ENCODE data around the gene AKR1C1.
"Not testable (repeated sequence)": the region's sequence is repeated elsewhere in the genome, so short reads cannot be mapped to it uniquely, and the experiment has no call there.

The AKR1C1 gene

DNA sequence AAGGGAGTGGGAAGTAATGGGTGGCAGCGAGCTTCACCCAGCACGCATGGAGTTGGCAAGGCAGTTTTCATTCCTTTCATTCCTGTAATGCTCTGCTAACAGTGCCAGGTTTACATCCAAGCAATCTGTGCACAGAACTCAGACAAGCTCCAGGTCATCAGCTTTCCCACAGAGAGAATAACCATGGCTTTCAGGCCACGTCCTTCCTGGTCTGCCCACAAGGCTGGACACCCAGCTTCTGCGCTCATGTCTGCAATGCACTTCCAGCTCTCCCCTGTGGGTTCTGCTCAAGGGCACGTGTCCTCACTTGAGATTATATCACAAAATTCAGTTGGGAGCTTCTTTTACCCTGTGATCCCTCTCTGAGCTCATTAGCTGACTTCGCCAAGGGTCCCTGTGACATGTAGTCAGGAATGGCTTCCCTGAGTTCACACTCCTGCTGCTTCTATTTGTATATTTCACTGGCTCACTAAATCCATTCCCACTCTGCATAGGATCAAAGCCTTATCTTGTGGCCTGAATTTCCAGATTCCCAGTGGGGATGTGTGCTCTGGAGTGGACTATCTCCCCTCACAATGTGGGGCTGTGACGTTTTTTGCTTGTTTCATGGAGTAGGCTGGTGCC is 21.9 kb downstream of the AKR1C1 start:
- DNase-seq: no peak

DNA sequence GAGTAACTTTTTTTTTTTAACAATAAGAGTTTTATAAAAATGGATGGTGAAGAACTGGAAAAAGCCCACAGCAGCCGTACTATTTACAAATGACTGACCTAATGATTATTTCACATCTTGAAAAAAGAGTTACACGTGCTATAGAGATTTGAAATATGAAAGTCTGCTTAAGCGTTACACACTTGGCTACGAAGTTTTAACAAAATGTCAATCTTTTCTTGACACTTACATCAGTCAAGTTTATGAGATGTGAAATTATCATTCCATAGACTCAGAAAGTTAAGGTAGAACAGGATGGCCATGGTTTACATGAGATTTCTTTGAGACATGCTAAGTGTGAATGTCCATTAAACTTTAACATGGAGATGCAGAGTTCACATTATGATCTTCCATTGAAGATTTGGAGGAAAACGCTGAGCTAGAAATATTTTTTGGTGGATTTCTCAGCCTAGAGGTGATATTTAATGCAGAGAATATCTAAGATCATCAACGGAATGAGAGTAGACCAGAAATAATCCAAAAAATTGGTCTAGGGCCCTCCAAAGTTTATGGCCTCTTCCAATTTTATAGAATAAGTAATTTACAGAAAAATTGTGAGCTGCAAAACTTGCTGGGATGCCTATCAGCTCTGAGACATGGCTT is 24.9 kb downstream of the AKR1C1 start:
- DNase-seq: not testable (repeated sequence)

DNA sequence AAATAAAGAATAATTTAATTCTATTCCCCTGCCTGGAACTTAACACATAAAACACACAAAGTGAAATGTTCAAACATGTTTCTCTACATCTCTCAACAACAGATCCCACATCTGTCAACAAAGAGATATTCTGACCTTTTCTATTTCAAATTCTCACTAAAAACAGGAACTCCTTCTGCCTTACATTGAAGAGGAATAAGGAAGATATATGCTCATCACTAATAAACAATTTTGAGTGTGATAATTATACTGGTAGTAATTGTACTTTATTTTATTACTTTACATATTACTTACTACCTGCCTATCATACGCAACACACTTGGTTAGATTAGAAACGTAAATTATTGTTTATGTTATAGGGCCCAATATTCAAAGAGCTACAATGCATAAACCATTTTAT is 27.0 kb downstream of the AKR1C1 start:
- DNase-seq: no peak

DNA sequence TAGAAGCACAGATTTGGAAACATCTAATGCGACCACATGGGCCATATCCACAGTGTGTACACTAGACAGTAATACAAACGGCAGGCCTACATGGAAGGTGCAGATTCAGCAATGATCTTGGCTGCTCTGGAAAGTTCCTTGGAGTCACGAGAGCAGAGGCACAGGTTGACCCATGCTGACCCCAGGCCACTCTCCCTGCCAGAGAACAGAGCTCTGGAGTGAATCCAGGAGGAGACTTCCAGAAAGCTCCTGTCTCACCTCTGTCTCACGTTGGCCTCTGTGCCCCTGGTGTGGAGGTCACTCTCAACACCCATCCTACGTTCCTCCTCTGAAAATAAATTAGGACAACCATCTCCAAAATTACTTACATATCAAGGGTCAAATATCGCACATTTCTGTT is 28.2 kb downstream of the AKR1C1 start:
- DNase-seq: not testable (repeated sequence)

DNA sequence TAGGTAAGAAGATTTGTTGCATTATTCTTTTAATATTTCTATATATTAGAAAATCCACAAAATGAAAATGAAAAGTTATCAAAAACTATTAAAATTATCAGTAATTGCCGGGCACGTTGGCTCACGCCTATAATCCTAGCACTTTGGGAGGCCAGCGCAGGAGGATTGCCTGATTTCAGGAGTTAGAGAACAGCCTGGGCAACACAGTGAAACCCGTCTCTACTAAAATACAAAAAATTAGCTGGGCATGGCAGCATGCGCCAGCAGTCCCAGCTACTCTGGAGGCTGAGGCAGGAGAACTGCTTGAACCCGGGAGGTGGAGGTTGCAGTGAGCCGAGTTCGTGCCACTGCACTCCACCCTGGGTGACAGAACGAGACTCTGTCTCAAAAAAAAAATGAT is 29.3 kb downstream of the AKR1C1 start:
- DNase-seq: not testable (repeated sequence)

DNA sequence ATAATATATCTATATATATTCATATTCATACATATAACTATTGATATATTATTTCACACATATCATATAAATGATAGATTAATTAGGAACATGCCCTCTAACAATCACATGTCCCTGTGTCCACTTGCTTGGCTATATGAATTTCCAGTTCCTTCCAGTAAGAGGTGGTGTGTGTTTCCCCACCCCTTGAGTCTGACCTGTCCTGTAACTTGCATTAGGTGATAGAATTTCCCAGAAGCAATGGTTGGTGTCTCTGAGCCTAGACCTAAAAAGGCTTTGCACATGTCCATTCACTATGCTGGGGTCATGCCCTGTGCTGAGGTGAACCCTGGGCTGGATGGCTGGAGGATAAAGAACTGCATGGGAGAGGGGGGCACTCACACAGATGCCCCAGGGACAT is 31.0 kb downstream of the AKR1C1 start:
- DNase-seq: not testable (repeated sequence)

DNA sequence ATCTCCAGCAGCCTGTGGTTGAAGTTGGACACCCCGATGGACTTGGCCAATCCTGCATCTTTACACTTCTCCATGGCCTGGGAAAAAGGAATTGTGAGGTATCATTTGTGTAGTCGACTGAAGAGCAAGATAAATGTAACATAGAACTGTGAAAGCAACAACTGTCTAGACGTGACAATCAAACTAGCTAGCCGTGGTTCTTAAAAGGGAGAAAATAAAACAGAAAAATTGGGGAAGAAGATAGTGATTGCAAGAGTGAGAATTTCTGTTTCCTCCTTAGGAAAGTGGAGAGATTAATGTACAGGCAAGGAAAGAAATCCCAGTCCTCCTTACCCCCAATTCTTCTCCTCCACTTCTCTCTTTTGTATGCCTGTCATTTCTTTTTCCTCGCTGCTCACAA is 35.5 kb downstream of the AKR1C1 start:
- no peak for DNase-seq

DNA sequence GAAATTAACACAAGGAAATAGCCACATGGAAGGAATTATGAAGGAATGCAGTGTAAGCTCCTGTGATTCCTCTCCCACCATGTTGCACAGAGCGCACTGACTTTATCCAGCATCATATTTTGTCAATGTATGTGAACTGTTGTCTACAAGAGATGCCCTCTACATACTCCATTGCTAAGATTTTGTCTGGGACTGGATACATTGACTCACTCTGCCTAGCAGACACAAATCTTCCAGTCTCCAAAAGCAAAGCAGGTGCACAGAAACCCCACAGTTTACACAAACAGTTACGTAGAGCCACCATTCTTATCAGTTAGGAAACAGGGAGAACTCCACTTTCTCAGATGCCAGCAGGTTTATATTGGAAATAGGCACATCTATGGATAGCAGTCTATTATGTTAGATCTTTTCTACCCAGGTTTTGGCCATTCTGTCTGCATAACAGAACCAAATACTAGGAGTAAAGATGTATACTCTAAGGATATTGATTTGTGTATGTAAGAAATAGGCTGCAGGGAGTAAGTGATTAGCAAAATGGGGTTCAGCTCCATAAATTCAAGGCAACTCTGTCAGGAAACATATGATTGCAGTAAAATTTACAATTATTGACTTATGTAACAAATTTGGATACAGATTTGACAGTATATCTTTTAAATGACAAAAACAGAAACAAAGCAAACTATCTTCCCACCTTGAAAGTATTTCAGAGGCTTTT is 39.0 kb downstream of the AKR1C1 start:
- no peak for DNase-seq

DNA sequence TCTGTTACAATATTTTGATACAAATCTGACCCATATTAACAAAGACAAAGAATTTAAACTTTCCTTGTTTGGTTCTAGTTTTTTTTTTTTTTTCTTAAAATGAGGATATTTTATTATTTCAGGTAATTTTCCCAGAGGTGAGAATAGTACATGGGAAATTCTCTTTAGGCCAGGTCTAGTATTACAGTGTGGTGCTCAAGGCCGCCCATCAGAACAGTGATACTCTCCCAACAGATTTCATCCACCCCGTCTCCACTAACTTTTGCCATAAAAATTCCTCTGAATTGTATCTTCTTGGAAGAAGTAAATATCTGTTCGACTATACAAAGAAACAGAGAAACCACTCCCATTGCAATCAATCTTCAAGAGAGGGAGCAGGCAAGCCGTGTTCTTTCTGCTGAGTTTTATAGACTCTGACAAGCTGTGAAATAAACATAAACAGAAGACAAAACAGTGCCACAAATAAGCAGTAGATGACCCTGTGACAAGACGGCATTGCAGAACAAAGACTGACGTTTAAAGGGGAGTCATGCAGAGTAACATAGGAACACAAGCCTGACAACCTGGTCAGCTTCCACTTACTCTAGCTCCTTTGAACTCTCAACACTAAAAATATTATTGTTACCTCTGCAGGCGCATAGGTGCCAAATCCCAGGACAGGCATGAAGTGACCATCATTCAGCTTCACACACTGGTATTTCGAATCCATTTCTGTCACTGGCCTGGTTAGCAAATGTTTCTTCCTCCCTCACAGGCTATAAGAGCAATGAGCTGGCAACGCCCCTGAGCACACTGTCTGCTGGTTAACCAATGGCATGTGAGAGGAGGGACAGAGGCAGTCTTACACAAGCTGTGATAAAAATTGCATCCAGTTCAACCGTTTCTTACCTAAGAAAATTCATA is 40.2 kb downstream of the AKR1C1 start, which contains the start of gene AKR1C2:
AKR1C2 (minus strand) TSS at position 731 of the 903 bp plus-strand sequence; CDS start at position 709, 22 bp downstream.
- not testable (repeated sequence) for DNase-seq

DNA sequence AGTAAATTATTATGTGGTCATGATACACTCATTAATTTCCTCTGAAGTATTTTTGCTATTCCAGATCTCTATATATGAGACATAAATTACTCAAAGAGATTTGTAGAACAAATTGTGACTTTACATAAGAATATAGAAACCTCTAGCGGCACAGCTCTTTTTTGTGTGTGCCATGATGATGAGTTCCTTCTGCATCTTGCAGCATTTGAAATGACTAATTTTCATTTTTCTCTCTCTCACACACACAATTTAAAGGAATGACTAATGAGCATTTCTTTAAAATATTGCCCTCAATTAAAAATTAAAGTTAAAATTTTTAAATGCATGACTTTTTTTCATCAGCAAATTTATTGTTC is 40.8 kb downstream of the AKR1C1 start:
- DNase-seq: not testable (repeated sequence)

DNA sequence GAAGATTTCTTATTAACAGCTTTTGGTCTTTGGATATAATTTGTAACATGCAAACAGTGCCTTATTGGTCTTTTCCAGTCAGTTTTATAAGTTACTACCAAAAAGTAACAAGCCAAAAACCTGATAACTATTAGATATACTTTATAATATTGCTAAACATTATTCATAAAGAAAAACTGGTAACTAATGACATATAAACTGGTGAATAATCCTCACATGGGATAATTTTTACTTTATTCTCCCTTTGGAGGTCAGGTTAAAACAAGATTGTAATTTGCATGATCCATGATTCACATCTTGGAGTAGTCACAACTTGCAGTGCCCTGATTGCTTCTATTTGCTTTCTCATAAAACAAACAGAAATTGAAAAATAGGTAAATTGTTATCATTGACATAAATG is 41.3 kb downstream of the AKR1C1 start:
- not testable (repeated sequence) for DNase-seq

DNA sequence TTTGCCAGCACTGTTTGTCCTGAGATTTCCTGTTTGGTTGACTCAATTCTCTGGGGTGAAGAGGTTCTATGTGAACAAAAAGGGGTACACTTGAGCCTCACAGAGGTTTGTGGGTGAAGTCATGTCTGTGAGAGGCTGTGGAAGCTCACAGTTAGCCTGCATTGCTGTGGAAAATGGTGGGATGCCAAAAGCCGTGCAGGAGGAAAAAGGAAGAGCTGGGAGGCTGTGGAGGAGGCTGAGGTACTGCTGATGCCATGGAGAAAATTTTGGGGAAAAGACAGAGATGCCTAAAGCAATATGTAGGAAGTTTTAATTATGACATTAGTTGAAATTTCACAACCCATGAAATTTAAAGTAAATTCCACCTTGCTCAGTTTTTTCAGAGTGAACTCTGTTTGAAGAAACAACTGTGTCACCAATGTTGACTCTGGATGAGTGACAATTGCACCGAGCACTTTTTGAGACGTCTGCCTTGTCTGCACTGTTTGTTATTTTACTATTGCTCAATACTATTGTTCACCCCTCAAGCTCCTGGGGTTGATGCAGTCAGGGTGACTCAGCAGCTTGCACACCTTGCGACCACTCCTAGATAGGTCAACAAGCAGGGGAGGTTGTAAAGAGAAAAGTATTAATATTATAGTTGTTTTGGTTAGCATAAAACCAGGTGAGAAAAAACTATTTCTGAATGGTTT is 45.8 kb downstream of the AKR1C1 start:
- DNase-seq: not testable (repeated sequence)

DNA sequence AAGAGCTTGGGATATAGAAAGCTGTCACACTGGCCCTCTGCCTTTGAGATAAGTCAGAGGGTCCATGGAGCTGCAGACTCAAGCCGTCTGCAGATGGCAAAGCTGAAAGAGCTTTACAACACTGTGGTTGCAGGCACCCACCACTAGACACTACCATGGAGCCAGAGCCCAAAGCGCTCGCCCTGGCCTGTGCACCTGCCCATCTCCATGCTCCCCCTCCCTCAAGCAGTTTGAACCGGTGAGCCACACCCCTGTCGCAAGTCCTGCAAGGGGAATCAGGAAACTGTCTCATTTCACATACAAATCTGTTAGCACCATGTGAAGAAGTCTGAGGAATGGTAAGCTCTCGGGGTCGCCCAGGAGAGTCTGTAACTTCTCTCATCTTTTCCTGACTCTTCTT is 46.8 kb downstream of the AKR1C1 start:
- not testable (repeated sequence) for DNase-seq

DNA sequence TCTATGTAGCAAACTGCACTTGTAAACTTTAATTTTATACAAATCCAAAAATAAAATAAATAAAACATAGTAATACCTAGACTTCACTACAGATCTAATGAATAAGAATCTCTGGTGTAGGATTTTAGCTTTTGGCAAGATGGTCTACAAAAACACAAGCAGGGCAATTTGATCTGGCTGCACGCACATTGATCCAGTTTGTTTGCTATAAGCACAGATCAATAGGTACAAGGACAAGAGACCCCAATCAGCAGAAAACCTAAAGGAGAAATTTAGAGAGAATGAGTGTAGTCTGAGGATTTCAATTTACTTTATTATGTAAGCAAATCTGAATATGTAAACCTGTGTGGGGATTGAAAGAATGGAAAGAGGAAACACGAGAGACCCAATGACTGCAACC is 48.2 kb downstream of the AKR1C1 start:
- not testable (repeated sequence) for DNase-seq

DNA sequence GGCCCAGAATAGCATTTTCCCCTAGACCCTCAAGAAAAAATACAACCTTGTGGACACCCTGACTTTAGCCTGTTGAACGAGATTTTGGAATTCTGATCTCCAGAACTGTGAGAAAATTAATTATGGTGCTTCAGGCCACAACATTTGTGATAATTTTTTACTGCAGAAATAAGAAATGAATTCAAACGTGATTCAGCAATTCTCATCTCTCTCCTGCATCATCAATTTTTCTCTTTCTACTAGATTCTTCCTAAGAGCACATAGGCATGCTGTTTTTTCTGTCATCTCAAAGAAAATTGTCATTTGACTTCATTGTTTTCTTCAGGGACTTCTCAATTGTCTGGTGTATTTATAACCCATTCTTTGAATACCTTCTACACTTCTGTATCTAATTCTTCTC is 49.4 kb downstream of the AKR1C1 start:
- no peak for DNase-seq

DNA sequence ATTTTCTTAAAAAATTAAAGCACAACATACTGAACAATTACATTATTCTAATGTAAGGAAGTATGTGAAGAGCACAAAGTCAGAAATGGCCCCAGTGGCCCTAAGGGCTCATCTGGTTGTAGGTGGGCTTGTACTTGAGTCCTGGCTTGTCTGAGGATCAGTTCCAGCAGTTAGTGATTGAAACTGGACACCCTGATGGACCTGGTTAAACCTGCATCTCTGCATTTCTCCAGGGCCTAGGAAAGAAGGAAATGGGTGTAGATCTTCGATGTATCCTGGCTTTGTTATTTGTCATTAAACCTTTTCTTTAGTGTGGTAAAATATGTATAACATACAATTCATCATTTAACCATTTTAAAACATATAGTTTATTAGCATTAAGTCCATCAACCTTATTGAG is 50.2 kb downstream of the AKR1C1 start:
- no peak for DNase-seq

DNA sequence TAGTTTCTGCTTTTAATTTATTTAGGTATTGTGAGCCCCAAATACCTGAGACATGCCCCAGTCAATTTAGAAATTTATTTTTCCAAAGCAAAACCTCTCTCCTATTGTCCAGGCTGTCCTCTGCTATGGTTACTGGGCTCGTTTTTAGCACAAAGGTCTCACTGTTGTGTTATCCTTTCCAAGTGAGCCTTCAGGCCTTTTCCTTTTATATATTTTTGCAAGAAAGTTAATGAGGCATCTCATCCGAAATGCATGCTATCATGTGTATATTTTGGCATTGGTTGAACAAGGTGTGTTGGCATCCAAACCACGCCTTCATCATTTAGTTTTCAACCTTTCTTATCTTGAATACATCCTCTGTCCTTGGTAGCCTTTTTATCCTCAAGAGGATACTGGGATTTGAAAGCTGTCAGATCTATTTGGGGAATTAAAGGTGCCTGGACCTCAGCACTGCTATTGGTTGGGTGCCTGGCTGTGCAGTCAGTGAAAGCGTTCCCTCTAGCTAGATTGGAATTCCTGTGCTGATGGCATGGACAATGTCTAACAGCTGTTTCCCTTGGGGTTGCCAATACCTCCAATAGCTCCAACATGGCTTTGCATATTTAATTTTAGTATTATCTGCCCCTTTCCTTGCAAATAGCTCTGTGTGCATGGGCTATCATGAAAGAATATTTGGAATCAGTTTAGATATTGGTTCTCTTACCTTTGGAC is 51.1 kb downstream of the AKR1C1 start:
- DNase-seq: not testable (repeated sequence)

DNA sequence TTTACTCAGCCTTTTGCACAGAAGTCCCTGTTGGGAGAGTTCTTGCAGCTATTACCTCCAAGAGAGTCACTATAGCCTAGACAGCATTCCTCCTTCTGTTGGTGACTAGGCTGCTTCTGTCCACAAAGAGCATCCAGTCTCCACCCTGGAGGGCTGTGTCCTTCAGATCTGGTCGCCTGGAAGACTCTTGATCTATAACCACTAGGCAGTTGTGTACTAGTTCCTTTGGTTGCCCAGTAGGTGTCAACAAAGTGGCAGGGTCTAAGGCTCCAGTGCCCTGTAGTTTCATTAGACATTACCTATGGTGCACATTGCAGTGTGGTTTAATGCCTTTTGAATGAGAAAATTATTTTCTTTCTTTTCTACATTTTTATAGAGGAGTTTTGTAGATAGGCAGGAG is 51.7 kb downstream of the AKR1C1 start:
- DNase-seq: no peak

DNA sequence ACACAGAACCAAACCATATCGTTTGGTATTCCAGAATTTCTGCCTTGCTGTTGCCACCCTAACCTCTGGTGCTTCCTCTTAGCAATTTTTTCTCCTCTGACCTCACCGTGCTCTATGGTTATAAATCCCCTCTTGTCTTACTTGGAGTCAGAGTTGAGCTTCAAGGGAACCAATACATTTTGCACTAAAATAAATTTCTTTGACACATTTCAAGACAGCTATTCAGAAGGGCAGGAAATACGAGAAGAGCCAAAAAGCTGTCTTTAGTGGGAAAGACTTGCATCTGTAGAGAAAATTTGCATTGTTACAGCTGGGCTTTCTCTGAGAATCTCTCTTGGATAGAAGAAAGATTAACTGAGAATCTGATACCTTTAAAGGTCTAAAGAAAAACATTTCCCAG is 54.9 kb downstream of the AKR1C1 start:
- DNase-seq: no peak

DNA sequence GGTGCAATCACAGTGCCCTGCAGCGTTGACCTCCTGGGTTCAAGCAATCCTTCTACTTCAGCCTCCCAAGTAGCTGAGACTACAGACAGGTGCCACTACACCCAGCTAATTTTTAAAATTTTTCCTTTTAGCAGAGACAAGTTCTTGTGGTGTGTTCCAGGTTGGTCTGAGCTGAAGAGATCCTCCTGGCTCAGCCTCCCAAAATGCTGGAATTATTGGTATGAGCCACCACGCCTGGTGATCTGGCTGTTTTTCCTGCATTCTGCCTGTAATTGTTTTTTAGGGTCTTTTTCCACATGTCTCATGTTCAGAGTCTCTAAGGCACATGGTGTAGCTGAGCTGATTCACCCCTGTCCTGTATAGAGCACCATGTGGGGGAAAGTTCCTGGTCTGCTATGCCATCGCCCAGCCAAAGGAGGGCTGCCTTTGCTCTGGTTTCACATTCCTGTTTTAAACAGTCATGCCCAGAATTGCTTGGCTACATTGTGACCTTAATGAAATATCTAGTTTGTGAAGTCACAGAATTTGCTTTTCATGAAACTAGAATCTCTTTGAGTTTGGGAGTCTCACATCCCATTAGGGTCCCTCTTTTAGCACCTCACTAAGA is 55.6 kb downstream of the AKR1C1 start:
- DNase-seq: not testable (repeated sequence)
